T-helper 1 cell treated with Interleukin-12 subunit alpha and Interleukin-12 subunit beta and Interleukin-4 antibody, amounts not matched to agents 30 μg/mL and 1 μg/mL, for 36 hours (primary cell): ENCODE results near the gene CUL5.
A peak's percentile ranks its signal among the peaks of the same experiment; 100 is the strongest.

Experiments used
- H3K27ac Mint-ChIP-seq: one replicate; pipeline ENCODE4 v1.8.0; 2021; ENCODE audit warnings: mild to moderate bottlenecking, mixed read lengths
- H3K27me3 Mint-ChIP-seq: one replicate; pipeline ENCODE4 v1.8.0; 2021; ENCODE audit warnings: low read depth, mixed read lengths
- H3K36me3 Mint-ChIP-seq: one replicate; pipeline ENCODE4 v1.8.0; 2021; ENCODE audit warnings: low read depth, mixed read lengths
- H3K4me1 Mint-ChIP-seq: one replicate; pipeline ENCODE4 v1.8.0; 2021; ENCODE audit warnings: low read depth, mixed read lengths
- H3K4me3 Mint-ChIP-seq: one replicate; pipeline ENCODE4 v1.8.0; 2021; ENCODE audit warnings: mild to moderate bottlenecking, moderate library complexity, mixed read lengths
- H3K9me3 Mint-ChIP-seq: one replicate; pipeline ENCODE4 v1.8.0; 2021; ENCODE audit warnings: mixed read lengths

CUL5 gene

DNA sequence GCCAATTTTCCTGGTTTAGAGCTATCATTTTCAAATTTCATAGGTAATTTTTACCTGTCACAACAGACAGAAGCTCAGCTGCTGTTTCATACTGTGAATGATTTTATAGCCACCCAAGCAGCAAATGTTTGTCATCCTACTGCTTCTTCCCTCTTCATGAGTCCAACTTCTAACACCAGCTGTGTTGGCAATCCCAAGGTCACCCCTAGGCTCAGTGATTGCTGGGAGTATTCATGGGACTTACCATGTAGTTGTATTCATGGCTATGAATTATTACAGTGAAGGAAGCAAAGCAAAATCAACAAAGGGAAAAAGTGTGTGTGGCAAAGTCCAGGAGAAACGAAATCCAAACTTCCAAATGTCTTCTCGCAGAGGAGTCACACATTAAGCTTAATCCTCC is 28.5 kb downstream of the CUL5 start:
- H3K36me3 Mint-ChIP-seq = peaks cover 16% of the 10 kb centered on the region
- H3K27ac Mint-ChIP-seq = no peak overlapping the region
- no peak overlapping the region for H3K4me3 Mint-ChIP-seq
- H3K4me1 Mint-ChIP-seq = peaks cover 10% of the 10 kb centered on the region
- H3K27me3 Mint-ChIP-seq = no peaks in the 10 kb centered on the region
- H3K9me3 Mint-ChIP-seq = no peaks in the 10 kb centered on the region

DNA sequence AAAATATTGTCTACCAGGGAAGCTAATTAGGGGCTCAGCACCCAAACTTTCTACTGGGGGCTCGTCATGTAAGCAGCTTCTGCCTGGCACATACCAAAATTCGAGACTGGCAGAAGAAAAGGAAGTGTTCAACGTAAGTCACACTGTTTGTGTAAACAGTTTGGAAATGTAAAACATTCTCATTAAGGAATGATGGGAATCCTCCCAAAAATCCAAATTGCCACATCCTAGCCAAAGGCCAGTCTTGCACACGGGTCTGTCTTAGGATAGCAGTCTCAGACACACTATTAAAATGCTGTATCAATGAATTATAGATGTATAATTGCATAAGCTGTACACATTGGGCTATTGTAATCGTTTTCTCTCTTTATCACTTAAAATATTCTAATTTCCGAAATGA is 28.9 kb downstream of the CUL5 start:
- no peak overlapping the region for H3K27ac Mint-ChIP-seq
- H3K4me3 Mint-ChIP-seq = no peak overlapping the region
- no peaks in the 10 kb centered on the region for H3K9me3 Mint-ChIP-seq
- H3K4me1 Mint-ChIP-seq = peaks cover 8% of the 10 kb centered on the region
- H3K36me3 Mint-ChIP-seq = peaks cover 14% of the 10 kb centered on the region
- H3K27me3 Mint-ChIP-seq = no peaks in the 10 kb centered on the region

DNA sequence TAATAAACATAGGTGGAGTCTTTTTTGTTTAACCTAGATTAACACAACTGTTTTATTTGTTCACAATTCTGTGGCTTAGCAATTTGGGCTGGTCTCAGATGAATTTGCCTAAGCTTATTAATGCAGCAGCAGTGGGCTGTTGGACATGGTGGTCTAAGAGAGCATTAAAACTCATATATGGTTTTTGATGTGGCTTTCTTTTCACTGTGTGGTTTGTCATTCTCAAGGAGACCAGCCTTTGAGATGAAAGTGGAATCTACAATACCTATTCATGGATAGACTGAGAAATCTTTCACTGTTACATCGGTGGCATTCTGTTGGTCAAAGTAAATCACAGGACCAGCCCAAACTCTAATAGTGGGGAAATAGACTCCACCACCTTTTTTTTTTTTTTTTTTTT is 39.6 kb downstream of the CUL5 start:
- Mint-ChIP-seq H3K4me1 (no peaks in the 10 kb centered on the region), H3K27ac (no peak overlapping the region), H3K4me3 (no peak overlapping the region), H3K27me3 (no peaks in the 10 kb centered on the region), H3K36me3 (peaks cover 12% of the 10 kb centered on the region), H3K9me3 (no peaks in the 10 kb centered on the region)

DNA sequence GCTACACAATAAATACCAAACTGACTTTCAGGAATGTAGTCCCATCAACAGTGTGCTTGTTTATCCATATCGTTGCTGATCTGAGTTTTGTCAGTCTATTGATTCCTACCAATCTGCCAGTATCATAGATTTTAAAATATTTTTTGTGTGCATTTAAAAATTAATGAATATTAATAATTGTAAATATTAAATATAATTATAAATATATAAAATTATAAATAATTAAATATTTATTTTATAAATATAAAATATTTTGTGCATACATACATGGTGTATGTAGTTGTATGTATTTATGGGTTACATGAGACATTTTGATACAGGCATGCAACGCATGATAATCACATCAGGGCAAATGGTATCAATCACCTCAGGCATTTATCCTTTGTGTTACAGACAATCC is 53.6 kb downstream of the CUL5 start:
- Mint-ChIP-seq H3K27ac (no peak overlapping the region), H3K27me3 (no peaks in the 10 kb centered on the region), H3K4me1 (peaks cover 3% of the 10 kb centered on the region), H3K9me3 (no peaks in the 10 kb centered on the region), H3K36me3 (peaks cover 39% of the 10 kb centered on the region), H3K4me3 (no peak overlapping the region)

DNA sequence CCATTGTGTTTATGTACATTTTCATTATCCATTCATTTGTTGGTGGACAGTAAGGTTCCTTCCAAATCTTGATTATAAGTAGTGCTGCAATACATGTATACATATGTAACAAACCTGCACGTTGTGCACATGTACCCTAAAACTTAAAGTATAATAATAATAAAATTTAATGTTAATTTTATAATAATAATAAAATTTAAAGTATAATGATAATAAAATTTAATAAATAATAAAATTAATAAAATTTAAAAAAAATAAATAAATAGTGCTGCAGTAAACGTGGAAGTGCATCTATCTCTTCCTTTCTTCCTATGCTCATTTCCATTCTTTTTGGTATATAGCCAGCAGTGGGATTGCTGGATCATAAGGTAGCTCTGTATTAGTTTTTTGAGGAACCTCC is 54.7 kb downstream of the CUL5 start:
- no peak overlapping the region for H3K27ac Mint-ChIP-seq
- no peak overlapping the region for H3K4me3 Mint-ChIP-seq
- no peaks in the 10 kb centered on the region for H3K27me3 Mint-ChIP-seq
- no peaks in the 10 kb centered on the region for H3K9me3 Mint-ChIP-seq
- peaks cover 3% of the 10 kb centered on the region for H3K4me1 Mint-ChIP-seq
- peaks cover 38% of the 10 kb centered on the region for H3K36me3 Mint-ChIP-seq

DNA sequence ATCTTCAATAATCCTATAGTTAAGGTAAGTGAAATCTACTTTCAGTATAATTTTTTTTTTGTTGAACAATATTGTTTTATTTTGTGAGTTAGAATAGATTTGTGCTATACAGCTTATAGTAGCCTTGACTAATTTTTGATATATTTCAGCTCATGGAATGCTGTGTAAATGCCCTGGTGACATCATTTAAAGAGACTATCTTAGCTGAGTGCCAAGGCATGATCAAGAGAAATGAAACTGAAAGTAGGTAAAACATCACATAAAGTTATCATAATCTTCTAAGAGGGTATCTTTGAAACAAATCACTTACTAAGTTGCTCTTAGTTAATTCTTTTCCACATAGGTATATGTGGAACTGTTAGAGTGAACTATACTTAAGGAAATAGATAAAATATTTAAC is 61.2 kb downstream of the CUL5 start:
- no peaks in the 10 kb centered on the region for H3K9me3 Mint-ChIP-seq
- H3K4me1 Mint-ChIP-seq = peaks cover 17% of the 10 kb centered on the region
- H3K27ac Mint-ChIP-seq = peak overlapping the region; percentile 79
- peak overlapping the region; percentile 44 for H3K4me3 Mint-ChIP-seq
- H3K36me3 Mint-ChIP-seq = peaks cover 34% of the 10 kb centered on the region
- no peaks in the 10 kb centered on the region for H3K27me3 Mint-ChIP-seq

DNA sequence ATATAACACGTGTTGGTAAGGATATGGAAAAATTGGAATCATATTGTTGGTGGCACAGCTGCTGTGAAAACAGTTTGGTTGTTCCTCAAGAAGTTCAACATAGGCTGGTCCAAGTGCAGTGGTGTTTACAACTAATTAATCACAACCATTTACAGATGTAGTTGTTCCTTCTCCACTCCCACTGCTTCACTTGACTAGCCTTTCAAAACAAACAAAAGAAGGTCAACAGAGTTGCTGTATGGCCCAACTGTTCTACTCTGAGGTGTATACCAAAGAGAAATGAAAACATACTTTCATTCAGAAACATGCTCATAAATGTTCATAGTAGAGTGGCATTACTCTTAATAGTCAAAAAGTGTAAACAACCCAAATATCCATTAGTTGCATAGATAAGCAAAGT is 76.1 kb downstream of the CUL5 start:
- Mint-ChIP-seq H3K36me3 (peaks cover 23% of the 10 kb centered on the region), H3K27me3 (no peaks in the 10 kb centered on the region), H3K27ac (no peak overlapping the region), H3K9me3 (no peaks in the 10 kb centered on the region), H3K4me1 (no peaks in the 10 kb centered on the region), H3K4me3 (no peak overlapping the region)

DNA sequence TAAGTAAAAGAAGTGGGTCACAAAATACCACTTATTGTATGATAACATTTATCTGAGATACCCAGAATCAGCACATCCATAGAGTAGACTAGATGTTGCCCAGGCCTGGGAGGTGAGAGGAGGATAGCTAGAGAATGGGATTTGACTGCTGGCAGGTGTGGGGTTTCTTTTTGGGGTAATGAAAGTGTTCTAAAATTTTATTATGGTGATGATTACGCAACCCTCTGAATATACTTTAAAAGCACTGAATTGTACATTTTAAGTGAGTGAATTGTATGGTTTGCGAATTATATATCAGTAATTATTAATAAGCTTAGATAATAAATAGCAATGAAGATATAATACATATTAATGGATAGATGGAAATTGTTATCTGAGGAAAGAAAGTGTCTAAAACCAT is 77.0 kb downstream of the CUL5 start:
- no peak overlapping the region for H3K27ac Mint-ChIP-seq
- H3K4me3 Mint-ChIP-seq = no peak overlapping the region
- H3K36me3 Mint-ChIP-seq = peaks cover 18% of the 10 kb centered on the region
- no peaks in the 10 kb centered on the region for H3K9me3 Mint-ChIP-seq
- no peaks in the 10 kb centered on the region for H3K4me1 Mint-ChIP-seq
- H3K27me3 Mint-ChIP-seq = no peaks in the 10 kb centered on the region

DNA sequence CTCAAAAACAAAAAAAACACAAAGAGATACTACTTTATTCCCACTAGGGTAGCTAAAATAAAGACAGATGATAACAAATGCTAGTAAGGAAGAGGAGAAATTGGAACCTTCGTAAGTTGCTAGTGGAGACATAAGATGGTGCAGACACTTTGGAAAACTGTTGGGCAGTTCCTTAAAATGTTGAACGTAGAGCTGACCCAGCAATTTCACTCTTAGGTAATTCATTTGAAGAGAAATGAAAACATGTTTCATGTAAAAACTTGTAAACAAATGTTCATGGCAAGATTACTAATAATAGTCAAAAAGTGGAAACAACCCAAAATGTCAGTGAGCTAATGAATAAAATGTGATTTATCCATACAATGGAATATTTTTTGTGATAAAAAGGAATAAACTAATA is 83.4 kb downstream of the CUL5 start:
- Mint-ChIP-seq H3K4me1 (no peaks in the 10 kb centered on the region), H3K27me3 (no peaks in the 10 kb centered on the region), H3K27ac (no peak overlapping the region), H3K4me3 (no peak overlapping the region), H3K9me3 (no peaks in the 10 kb centered on the region), H3K36me3 (peaks cover 17% of the 10 kb centered on the region)

DNA sequence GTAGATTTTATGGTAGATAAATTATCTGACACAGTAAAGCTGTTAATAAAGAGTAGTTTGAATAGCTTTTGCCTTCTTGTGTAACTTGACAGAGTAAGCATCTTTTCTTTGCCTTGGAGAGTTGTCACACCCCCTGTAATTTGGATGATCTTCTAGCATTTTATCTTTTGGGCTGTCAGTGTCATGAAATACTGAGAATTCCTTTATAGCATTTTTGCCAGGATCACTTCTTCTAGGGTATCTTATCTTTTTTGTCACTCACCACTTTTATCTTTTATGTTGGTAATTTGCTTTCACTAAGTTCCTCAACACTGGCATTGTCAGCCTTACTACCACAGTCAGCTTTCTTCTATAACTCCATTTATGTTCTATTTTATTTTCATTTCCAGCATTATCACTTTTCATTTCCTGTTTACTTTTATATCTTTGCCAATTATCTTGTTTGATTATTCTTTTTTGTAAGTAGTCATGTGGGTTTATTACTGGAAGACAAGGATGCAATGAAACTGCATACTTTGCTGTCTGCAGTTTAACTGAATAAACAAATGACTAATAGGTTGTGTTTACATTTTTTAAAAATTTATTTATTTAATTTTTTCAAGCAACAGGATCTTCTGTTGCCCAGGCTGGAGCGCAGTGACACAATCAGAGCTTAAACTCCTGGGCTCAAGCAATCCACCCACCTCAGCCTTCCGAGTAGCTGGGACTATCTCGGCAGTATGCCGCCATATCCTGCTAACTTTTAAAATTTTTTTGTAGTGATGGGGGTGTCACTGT is 84.6 kb downstream of the CUL5 start:
- Mint-ChIP-seq H3K9me3 (no peaks in the 10 kb centered on the region), H3K4me3 (no peak overlapping the region), H3K27ac (peak overlapping the region; percentile 22), H3K4me1 (no peaks in the 10 kb centered on the region), H3K27me3 (no peaks in the 10 kb centered on the region), H3K36me3 (peaks cover 22% of the 10 kb centered on the region)

DNA sequence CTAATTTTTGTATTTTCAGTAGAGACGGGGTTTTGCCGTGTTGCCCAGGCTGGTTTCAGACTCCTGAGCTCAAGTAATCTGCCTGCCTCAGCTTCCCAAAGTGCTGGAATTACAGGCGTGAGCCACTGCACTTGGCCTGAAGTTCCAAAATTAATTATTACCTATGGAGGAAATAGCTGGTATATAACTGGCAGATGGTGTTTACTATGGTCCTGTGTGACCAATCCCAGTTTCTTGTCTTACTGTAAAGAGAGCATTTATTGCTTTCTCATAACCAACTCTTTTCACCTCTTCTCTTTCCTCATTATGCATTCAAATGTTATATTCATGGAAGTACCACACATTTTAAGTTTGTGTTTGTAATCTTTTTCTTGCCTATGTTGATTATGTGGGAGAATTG is 88.5 kb downstream of the CUL5 start:
- peaks cover 19% of the 10 kb centered on the region for H3K36me3 Mint-ChIP-seq
- no peaks in the 10 kb centered on the region for H3K27me3 Mint-ChIP-seq
- H3K4me1 Mint-ChIP-seq = no peaks in the 10 kb centered on the region
- no peak overlapping the region for H3K27ac Mint-ChIP-seq
- H3K9me3 Mint-ChIP-seq = no peaks in the 10 kb centered on the region
- no peak overlapping the region for H3K4me3 Mint-ChIP-seq

DNA sequence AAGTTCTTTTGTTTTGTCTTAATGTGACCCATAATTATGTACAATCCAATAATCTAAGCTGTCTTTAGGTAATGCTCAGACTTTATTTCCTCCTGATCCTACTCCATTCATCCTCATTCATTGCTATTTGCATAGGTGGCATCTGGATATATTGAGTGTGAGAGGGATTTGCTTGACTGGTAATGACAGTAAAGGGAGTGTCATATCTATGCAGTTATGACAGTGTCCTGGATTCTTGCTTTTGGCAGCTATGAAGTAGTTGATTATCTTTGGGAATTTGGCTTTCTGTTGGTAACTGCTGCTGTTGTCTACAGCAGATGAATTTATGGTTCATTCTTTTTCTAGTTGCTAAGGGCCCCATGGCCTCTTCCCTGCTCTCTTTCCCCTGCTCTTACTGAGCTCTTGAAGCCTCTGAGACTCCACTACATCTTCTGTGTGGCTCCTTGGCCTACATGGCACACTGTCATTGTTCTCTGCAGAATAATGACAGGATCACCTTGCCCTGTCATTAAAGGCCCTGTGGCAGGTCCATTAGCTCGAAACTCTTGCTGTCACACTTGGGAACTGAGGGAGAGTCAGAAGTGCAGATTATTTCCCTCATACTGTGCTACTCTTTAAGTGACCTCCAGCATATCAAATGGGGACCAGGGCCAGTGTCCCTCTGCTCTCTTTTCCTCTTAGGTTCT is 92.5 kb downstream of the CUL5 start:
- Mint-ChIP-seq H3K4me3 (no peak overlapping the region), H3K27me3 (no peaks in the 10 kb centered on the region), H3K4me1 (no peaks in the 10 kb centered on the region), H3K36me3 (peaks cover 12% of the 10 kb centered on the region), H3K9me3 (no peaks in the 10 kb centered on the region), H3K27ac (no peak overlapping the region)

DNA sequence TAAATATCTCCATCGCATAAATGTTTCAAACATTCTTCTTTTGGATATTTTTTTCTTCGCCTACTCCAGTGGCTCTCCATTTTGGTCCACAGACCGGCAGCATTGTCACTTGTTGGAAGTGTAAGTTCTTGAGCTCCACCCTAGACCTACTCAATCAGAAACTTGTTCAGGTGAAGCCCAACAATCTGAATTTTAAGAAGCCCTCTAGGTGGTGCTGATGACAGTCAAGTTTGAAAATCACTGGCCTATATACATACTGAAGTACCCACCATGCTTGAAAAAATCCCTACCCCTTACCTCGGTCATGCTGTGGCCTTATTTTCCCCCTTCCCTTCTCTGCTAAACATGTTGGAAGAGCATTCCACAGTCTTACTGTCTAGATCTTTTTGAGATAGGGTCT is 102.4 kb downstream of the CUL5 start:
- Mint-ChIP-seq H3K27me3 (no peaks in the 10 kb centered on the region), H3K36me3 (peaks cover 6% of the 10 kb centered on the region), H3K27ac (no peak overlapping the region), H3K4me3 (no peak overlapping the region), H3K9me3 (no peaks in the 10 kb centered on the region), H3K4me1 (peaks cover 4% of the 10 kb centered on the region)

DNA sequence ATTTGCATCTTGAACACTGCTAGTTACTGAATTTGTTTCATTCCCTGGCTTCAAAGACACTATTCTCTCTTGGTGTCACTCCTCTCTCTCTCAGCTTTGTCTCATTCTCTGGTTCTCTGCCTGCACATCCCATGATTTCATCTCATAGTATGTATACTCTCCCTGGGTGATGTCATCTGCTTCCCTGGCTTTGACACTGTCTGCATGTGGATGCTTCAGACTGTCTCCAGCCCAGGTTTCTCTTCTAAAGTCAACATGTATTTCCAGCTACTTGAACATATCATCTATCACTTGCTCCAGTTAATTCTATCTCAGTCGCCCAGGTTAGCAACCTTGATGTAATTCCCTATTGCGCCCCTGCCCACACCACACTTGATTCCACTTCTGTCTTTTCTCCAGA is 103.4 kb downstream of the CUL5 start:
- Mint-ChIP-seq H3K27ac (no peak overlapping the region), H3K4me1 (peaks cover 4% of the 10 kb centered on the region), H3K9me3 (no peaks in the 10 kb centered on the region), H3K36me3 (peaks cover 6% of the 10 kb centered on the region), H3K4me3 (no peak overlapping the region), H3K27me3 (no peaks in the 10 kb centered on the region)

DNA sequence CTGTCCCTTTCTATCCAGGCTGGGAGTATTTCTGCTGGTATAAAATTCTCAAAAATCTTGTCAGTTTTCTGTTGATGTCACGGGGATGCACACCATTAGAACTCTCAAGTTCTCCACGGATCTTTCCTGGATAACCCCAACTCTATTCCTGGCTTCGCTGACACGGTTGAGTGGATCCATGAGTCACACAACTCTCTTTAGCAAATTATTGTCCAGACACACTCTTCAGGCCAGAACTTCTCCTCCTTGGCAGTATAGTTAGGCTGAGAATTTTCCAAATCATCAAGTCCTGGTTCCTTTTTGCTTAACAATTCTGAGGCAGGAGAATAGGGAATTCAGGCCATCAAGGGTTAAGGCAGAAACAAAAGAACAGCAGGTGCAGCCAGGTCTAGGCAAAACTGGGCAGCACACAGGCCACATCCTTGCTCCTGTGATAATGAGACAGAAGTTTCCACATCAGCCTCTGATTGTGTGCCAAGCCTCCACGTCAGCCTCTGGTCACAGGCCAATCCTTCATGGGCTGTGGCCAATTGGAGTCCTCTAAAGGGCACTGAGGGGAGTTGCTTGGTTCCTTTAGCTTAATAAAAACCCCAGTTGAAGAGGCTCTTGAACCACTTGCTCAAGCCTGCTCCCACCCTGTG is 106.9 kb downstream of the CUL5 start:
- Mint-ChIP-seq H3K36me3 (peaks cover 6% of the 10 kb centered on the region), H3K4me1 (peaks cover 4% of the 10 kb centered on the region), H3K27me3 (no peaks in the 10 kb centered on the region), H3K4me3 (no peak overlapping the region), H3K27ac (no peak overlapping the region), H3K9me3 (no peaks in the 10 kb centered on the region)
